Psoas muscle (tissue), 8 donors: ENCODE results near the gene MYLK2. TPM values are rescaled to one million over a fixed set of nuclear protein-coding genes. Genes with fewer than 3 reads are reported as not detected.

Experiments
- ATAC-seq, 4 donors: fragments of 200-7000 bp; cut with Tn5 transposase; one replicate each; pipeline ENCODE4 v1.9.1; 2020; ENCODE audit warnings: moderate library complexity in 3 of 4, mild to moderate bottlenecking in 2 of 4
- DNase-seq, 2 donors: peaks; one replicate each; pipeline ENCODE4 v3.0.0-alpha.2; 2020
- H3K27ac ChIP-seq: fragments of 200-600 bp; one replicate; pipeline ENCODE4 v1.8.0; 2022
- H3K27me3 ChIP-seq, 3 donors: fragments of 200-600 bp in 1 of 3; one replicate each; pipeline versions ENCODE4 v1.6.1 to v1.8.0; 2013 to 2022; ENCODE audit warnings: low read length in 2 of 3, mild to moderate bottlenecking in 2 of 3, moderate library complexity in 1 of 3; ENCODE audit not compliant: insufficient read depth in 3 of 3
- H3K36me3 ChIP-seq, 2 donors: fragments of 200-600 bp in 1 of 2; one replicate each; pipeline versions ENCODE4 v1.6.1 to v1.8.0; 2013 to 2022; ENCODE audit warnings: low read depth in 1 of 2, mild to moderate bottlenecking in 1 of 2, moderate library complexity in 1 of 2; ENCODE audit not compliant: insufficient read depth in 1 of 2
- H3K4me1 ChIP-seq: fragments of 200-600 bp; one replicate; pipeline ENCODE4 v1.8.0; 2022
- H3K4me3 ChIP-seq: fragments of 200-600 bp; one replicate; pipeline ENCODE4 v1.8.0; 2022; ENCODE audit warnings: mild to moderate bottlenecking
- H3K9me3 ChIP-seq: fragments of 200-600 bp; one replicate; pipeline ENCODE4 v1.8.0; 2022
- CTCF ChIP-seq: fragments of 200-600 bp; IDR thresholded peaks from one replicate; pipeline ENCODE4 v1.8.0; 2022; ENCODE audit warnings: antibody characterized with exemption
- WGBS, 3 donors: extraction: QIAGEN DNeasy Blood & Tissue Kit; methylation state at CpG; one replicate each; pipeline versions ENCODE4 v1.1.6 to v1.1.7; 2013; 5-methylcytosine and 5-hydroxymethylcytosine counted together
- intact Hi-C, 2 donors: fragments of 100-400 bp; cut with DNase I; formaldehyde crosslinking; loops; one replicate each; pipeline versions ENCODE4 v1.11.0 to v1.14.2; 2022
- polyA plus RNA-seq, 3 donors: library from polyadenylated mRNA; stranded (reverse); fragments of 200-250 nt; gene quantifications; one replicate each; pipeline ENCODE4 v1.2.3, GENCODE V29; 2013
- total RNA-seq, 4 donors: library from RNA; stranded (reverse); fragmentation: NEBNext Ultra II Directional in 2 of 4; extraction: Animal tissue kit (Norgen Biotek cat#: 25700) in 2 of 4; gene quantifications; one replicate each; pipeline versions ENCODE4 v1.2.1 to v1.2.4, GENCODE V29; 2021 to 2023
- donor health status: healthy with polysubstance abuse.
- donor health status: DM: no; HTN: no; CAD: no; lungs with moderate emphysema.
- donor health status: Bipolar disorder and iron deficiency.
- donor health status: healthy.
- donor health status: DM: yes; HTN: yes; CAD: no.
- donor health status: DM: no; HTN: no; CAD: no.
- donor health status: DM: no; HTN: no; CAD: no.
- donor health status: DM: yes; HTN: yes; CAD: no.

Gene MYLK2
- total and polyA plus RNA-seq, 7 donors: 30.6 to 273 (median 94.5) TPM

DNA sequence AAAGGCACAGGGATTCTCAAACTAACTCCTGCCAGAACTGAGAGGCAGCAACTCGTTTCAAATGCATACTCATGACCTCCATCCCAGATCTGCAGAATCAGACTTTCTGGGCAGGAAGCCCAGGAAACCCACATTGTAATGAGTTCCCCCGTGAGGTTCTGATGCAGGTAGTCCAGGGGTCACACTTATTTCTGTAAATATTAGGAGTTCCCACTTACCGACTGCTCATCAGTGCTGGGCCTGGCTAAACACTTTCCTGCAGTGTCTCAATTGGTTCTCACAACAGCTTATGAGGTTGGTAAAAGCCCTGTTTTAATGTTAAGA is 39.6 kb downstream of the MYLK2 start:
- 52 to 63% (median 58%) methylated on average over 3 of the region's 3 CpGs for WGBS, 3 donors
- ATAC-seq: no peak
- no peak overlapping the region for H3K27ac ChIP-seq
- no peaks in the 10 kb centered on the region for H3K36me3 ChIP-seq
- H3K4me3 ChIP-seq: no peak overlapping the region
- intact Hi-C loops: loop anchor here in 1 of 2 donors (5.0 kb wide), 1 partner anchor 174 kb away; no protein-coding TSS in a partner anchor
- no peaks in the 10 kb centered on the region for H3K9me3 ChIP-seq
- no peak for TF ChIP-seq CTCF
- DNase-seq: no peak
- H3K4me1 ChIP-seq: peaks cover 6% of the 10 kb centered on the region
- peaks cover 0 to 49% (median 8%) of the 10 kb centered on the region in 3 donors for H3K27me3 ChIP-seq

DNA sequence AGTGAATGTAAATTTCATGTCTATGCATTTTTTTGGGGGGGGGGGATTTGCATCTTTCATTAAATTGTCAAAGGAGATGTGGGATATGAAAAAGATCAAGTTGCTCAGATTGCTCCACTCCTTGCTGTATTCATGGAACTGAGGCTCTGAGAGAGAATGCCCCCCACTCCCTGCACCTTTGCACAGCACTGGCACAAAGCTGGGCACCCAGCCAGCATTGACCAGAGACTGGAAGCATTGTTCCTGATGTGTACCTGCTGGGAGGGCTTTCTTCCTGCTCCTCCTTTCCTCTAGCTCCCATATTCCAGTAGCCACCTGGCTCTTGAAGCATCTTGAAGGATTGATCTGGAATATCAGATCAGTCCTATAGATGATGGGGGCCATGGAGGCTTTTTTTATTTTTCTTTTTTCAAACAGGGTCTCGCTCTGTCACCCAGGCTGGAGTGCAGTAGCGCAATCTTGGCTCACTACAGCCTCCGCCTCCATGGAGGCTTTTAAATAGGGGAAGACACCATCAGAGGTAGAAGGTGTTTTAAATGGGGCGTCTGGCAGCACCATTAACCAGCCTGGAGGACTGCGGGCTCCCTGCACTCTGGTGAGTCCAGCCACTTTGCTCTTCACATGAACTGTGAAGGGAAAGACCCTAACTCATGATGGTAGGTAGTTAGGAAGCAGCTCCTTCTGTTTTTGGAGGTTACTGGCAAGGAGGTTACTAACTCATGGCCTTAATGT is 40.3 kb downstream of the MYLK2 start:
- no peak overlapping the region for H3K4me3 ChIP-seq
- no peak for TF ChIP-seq CTCF
- H3K4me1 ChIP-seq: peaks cover 6% of the 10 kb centered on the region
- no peak overlapping the region for H3K27ac ChIP-seq
- H3K27me3 ChIP-seq: peaks cover 0 to 49% (median 8%) of the 10 kb centered on the region in 3 donors
- H3K9me3 ChIP-seq: no peaks in the 10 kb centered on the region
- WGBS, 3 donors: 90 to 92% (median 91%) methylated on average over 5 of the region's 5 CpGs
- DNase-seq (peak in 1 of 2 donors; percentile 33), ATAC-seq (no peak)
- intact Hi-C loops: loop anchor here in 1 of 2 donors (5.0 kb wide), 1 partner anchor 173 kb away; no protein-coding TSS in a partner anchor
- H3K36me3 ChIP-seq: no peaks in the 10 kb centered on the region

DNA sequence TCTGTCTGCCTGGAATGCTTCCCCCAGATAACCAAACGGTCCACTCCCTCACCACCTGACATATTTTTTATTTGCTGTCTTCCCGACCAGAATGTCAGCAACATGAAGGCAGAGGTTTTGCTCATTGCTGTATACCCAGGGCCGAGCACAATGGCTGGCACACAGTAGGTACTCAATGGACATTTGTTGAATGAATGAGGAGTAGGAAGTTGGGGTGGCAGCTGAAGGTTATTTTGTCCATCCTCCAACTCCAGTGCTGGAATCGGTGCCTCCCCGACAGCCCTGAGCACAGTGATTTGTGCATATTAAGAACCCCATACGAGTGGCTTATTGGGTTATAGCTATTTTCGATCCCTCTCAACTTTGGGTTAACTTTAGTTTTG is 40.8 kb downstream of the MYLK2 start:
- ATAC-seq: no peak
- H3K27me3 ChIP-seq: peaks cover 0 to 49% (median 8%) of the 10 kb centered on the region in 3 donors
- intact Hi-C loops: loop anchor here in 1 of 2 donors (5.0 kb wide), 1 partner anchor 172 kb away; no protein-coding TSS in a partner anchor

GRCh38 chr20:31860390-31861134 is 41.4 kb downstream of the MYLK2 start:
- 7 to 9% (median 8%) methylated on average over 12 to 15 of the region's 15 CpGs for WGBS, 3 donors
- peak in 1 of 2 donors; percentile 26 for DNase-seq
- no peaks in the 10 kb centered on the region for H3K36me3 ChIP-seq
- peak in 3 of 4 donors; percentile 11 to 46 (median 22) for ATAC-seq
- H3K4me3 ChIP-seq: peak overlapping the region; percentile 63
- H3K4me1 ChIP-seq: peaks cover 6% of the 10 kb centered on the region
- TF ChIP-seq CTCF: no peak
- intact Hi-C loops: no loop called here
- H3K27me3 ChIP-seq: peaks cover 0 to 45% (median 8%) of the 10 kb centered on the region in 3 donors
- H3K27ac ChIP-seq: no peak overlapping the region
- no peaks in the 10 kb centered on the region for H3K9me3 ChIP-seq

More for the DNA sequence above, 40.8 kb downstream of the MYLK2 start:
- no peak for TF ChIP-seq CTCF
- 36 to 54% (median 37%) methylated on average over 7 of the region's 7 CpGs for WGBS, 3 donors
- Histone ChIP-seq H3K4me1 (peaks cover 6% of the 10 kb centered on the region), H3K9me3 (no peaks in the 10 kb centered on the region), H3K4me3 (no peak overlapping the region), H3K36me3 (no peaks in the 10 kb centered on the region), H3K27ac (no peak overlapping the region)
- DNase-seq: no peak
